ENCODE measurements around the gene EPHA3.
A peak's percentile ranks its signal among the peaks of the same experiment; 100 is the strongest.

Gene EPHA3

DNA sequence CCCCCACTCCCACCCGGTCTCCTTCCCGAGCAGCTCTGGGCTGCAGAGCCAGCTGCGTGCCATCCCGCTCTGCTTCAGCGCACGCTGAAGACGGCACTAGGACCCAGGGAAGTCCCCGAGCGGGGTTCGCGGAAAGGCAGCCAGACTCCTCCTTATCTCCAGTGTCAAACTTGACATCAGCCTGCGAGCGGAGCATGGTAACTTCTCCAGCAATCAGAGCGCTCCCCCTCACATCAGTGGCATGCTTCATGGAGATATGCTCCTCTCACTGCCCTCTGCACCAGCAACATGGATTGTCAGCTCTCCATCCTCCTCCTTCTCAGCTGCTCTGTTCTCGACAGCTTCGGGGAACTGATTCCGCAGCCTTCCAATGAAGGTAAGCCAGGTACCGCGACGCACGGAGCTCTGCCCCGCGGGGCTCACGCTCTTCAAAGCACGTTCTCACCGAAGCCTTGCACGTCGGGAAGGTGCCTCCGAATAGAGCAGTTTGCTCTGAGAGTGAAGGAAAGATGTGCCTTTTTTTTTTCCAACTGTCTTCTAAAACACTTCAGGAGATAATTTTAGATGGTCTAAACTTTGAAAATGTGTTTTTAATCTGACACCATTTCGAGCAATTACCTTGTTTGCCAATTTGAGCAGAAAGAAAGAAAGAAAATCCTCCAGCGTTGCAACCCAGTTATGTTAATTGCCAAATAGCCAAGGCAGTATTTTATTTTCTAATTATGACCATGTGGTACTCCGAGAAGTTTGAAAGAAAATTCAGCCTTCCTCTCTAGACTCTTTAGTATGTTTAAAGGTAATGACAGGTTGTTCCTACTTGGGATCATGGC lies at the start of gene EPHA3:
TSS of gene EPHA3 (plus strand) at position 161 of the 830 bp plus-strand sequence. CDS start at position 289, 128 bp downstream.
- DNase-seq (ENCODE audit: low read depth, low spot score), result peak; percentile 64

DNA sequence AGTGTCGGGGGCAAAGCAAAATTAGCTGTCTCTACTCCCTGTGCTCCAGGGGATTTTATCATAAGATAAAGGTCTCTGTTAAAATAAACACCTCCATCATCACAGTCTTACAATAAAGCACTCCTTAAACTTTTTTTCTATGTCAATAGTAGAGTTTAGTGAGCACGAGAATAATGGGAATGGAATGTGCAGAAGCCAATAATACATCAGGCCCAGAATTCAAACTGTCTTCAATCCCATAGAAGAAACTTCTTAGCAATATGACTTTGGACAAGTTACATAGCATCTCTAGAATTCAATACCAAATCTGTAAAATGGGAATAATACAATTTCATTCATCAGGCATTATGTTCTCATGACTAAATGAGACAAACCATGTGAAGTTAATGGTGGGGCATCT lies 49.0 kb upstream of the EPHA3 start:
- DNase-seq (ENCODE audit: low read depth, low spot score), result no peak

DNA sequence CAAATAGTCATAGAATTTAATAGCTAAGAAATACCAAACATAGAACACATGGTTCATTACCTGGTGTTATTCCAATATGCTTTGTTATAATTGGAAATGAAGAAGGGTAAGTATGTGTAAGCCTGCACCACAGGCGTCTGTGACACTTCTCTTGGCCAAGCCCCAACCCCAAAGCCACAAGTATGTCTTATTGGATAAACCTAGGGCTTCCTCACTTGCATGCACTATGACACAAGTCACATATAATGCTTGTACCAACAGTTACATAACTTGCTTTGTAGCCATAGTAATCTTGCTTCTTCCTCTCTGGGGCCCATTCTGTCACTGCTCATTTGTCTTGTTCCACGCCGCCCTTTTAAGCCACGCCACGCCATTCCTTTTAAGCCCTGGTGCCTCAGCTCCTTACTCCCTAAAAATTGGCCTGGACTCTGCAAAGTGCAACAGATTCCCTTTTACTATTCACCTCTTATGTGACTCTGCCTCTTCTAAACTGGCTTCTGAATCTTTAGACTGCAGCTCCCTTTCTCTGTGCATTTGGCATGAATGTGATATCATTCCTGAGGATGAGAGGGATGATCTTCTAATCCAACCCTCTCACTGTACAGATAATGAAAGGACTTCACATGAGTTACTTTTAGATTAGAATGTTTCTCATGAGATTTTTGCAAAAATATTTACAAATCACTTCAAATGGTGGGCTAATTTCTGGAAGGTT lies 48.1 kb upstream of the EPHA3 start:
- no peak for DNase-seq (ENCODE audit: low read depth, low spot score)

DNA sequence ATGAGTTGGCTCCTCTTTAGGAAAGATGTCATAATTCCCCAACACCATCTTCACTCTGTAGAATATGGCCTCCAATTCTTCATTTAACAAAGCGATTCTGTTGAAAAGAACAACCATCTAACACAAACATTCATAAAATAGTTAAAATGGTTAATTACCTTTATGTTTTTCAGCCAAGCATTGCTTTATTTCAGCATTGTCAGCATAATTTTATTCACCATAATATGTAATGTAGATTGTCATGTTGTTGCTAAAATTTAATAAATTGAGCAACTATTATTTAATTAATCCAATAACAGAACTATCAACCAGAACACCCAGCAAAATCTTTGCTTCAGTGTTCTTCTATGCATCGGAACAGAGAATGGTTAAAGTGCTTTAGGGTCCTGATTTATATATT lies 46.2 kb upstream of the EPHA3 start:
- DNase-seq (ENCODE audit: low read depth, low spot score), result no peak

DNA sequence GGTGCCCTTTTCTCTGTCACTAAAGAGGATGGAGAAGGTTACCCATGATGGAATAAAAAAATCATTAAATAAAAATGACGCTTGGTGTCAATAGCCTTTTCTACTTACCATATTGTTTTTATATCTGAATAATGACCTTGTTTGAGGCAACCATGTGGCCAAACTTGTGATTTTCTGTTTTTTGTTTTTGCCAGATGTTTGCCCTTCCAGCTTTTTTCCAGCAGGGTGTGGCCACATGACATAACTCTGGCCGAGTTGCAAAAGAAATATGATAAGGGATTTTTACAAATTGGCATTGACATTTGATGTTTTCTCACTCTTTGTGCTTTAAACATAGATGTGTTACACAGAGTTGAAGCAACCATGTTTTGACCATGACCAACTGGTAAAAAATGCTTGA lies 39.7 kb upstream of the EPHA3 start:
- DNase-seq (ENCODE audit: low read depth, low spot score), result no peak

DNA sequence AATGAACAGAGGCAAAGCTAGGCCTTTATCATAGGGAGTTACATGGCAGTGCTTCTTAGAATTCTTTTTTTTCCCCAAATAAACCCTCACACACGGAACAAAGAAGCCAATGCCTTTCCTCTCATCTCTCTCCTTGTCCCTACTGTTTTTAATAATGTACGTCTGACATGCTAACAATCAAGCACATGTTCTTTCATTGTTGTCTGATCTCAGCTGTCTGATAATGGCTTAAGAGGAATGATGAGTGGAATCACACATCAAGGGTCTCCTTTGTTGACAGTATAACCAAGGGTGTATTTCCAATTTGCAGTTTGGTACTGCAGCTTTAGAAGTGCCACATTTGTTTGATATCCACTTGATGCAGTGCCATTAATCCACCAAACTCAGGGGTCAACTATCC lies 34.8 kb upstream of the EPHA3 start:
- no peak for DNase-seq (ENCODE audit: low read depth, low spot score)

DNA sequence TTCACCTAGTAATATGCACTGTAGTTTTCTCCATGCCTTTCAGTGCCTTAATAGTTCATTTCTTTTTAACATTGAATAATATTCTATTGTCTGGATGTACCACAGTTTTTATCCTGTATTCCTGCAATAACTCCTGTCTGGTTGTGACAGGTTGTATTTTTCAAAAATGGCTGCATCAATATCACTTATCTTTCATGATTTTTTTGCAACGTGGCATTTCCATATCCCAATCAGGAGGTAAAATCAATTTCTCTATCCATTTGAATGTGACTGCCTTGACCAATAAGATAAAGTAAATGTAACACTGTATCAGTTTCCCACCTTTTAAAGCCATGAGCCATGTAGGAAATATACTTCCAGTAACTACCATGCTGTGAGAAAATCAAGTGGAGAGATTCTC lies 27.5 kb upstream of the EPHA3 start:
- DNase-seq (ENCODE audit: low read depth, low spot score), result no peak

DNA sequence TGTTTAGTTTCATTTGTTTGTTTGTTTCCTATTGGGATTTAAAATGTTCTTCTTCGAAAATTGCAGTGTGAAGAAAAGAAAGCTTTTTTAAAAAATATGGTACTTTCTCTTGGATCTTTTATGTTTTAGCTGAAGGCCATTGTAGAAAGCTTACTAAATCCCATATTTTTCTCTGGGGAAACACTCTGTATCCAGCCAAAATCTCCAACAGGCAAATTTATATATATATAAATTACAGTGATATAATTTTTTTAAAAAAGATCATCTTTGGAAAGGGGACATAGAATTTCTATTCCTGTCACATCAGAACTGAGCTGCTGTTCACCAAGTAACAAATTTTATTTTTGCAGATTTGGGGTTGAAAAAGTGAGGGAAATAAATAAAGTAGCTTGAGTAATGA lies 19.6 kb upstream of the EPHA3 start:
- DNase-seq (ENCODE audit: low read depth, low spot score), result no peak

DNA sequence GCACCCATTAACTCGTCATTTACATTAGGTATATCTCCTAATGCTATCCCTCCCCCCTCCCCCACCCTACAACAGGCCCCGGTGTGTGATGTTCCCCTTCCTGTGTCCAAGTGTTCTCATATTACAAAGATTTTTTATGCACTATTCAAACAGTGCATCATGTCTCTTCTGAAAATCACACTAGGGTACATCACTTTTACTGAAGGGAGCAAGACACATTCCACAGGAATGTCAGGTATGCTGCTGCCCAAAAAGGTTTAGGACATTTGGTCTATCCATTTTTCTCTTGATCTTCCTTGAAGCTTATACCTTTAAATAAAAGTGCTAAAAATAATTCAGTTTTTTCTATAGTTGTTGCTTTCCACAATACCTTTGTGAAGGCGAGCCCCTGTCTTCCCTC lies 9.2 kb upstream of the EPHA3 start:
- no peak for DNase-seq (ENCODE audit: low read depth, low spot score)

DNA sequence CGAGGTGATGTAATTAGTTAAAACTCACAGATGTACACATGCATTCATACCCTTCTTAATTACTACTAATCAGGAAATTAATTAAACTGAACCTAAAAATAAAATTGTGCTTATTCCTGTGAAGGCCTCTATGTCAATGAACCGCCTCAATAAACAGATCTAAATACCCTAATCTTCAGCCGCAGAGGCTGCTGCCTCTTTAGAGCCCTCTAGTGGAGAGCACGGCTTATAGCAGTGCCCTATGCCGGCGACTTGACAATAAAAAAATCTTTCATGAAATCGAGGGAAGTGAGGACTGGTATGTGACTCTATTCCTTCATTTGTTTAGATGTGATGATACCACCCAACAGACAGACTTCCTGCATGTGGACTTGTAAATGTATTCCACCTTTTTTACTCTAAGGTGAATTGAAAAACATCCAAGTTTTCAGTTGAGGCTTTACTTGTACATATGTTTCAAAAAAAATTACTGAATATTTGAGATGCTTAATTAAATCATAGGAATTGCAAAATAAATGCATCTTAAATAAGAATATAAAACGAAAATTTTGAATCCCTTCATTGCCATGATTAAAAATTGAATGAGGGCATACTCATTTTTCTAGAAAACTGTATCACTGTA lies 8.3 kb upstream of the EPHA3 start:
- no peak for DNase-seq (ENCODE audit: low read depth, low spot score)

DNA sequence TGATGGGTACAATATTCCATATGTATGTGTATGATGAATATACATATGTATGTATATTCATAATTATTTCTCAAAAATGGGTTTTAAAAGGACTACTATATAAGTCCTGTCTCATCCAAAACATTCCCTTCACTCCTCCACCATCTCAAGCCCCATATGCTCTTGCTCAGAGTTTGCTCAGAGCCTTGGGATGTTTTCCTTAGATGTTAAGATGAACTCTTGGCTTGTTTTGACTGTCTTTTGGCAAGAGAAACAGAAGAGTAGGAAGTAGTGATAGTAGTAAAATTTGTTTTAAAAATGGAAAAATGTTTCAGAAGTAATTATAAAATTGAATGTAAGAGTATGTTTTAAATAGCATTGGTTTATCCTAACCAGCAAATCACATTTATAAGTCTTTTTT lies 6.2 kb upstream of the EPHA3 start:
- no peak for DNase-seq (ENCODE audit: low read depth, low spot score)

DNA sequence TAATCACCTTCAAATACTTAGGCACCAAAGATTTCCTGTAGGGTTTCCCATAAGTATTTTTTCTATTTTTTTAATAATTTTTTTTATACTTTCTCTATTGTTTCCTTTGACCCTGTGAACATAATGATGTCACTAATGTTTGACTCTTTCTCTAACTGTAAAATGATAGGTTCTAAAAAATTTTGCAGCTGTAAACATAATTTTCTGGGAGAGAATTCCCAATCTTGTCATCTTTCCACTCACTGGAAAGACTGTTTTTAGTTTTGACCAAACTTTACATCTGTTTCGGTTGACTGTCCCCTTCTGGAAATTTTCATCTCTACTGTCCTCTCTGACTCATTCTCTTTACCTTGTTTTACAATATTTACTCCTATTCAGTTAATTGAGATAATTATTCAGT lies 5.5 kb upstream of the EPHA3 start:
- DNase-seq (ENCODE audit: low read depth, low spot score), result no peak

DNA sequence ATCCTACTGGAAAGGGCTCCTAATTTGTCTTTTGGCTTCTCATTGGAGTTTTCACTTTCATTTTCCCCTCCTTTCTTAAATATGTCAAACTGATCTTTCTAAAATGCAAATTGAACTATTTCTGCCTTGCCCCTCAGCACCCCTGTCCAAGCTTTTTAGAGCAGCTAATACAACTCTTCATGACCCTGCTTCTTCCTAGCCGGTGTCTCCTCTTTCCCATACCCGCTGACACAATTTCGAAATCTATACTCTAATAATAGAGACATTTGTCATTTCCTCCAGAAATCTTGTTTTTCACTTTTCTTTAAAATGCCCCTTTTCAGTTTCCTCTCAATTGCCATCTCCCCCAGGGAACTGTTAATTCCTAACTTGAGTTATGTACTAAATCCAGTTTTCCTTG lies 2.9 kb upstream of the EPHA3 start:
- DNase-seq (ENCODE audit: low read depth, low spot score), result no peak

DNA sequence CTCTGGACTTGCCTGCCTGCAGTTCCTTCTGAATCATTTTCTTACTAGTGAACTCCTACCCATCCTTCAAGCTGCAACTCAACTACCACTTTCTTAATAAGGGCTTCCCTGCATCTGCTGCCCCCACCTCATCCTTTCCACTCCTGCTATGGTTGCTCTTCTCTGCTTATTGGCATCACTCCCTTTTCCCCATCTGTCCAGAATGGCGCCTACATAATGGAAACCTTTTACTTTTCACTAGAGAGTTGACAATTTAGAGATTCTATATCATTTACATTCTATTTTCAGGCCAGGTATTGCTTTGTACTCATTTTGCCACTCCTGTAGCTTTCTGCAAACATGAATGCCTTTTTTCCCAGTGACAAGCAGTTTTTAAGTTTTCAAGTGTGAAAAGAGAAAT lies 1.9 kb upstream of the EPHA3 start:
- no peak for DNase-seq (ENCODE audit: low read depth, low spot score)

DNA sequence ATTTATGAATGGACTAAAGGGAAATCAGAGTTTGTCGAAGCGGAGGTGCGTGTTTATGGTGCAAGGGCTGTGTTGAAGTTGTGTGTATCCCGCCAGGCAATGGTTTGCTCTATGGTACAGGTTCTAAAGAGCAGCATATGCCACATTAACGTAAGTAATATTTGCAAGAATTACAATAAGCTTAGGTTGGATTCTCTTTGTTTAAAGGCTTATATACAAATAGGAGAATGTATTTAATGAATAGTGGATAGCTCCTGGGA lies 800 bp downstream of the EPHA3 start:
- no peak for DNase-seq (ENCODE audit: low read depth, low spot score)

DNA sequence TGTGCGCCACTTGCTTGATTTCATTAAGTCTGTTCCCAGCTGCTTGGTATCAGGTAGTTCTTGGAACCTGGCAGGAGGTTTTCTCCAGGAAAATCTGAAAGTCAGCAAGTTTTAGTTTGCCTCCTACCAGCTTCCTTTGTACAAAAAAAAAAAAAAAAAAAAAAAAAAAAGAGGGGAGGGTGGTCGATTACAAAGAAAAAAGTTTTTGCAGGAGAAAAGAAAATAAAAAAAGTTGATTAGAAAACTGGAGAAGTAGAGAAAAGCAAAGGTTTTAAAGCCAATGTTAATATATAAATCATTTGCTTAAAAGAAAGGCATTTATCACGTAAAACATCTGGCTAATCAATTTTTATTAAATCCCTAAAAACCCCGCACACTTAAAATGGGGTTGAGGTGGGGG lies 5.9 kb downstream of the EPHA3 start:
- no peak for DNase-seq (ENCODE audit: low read depth, low spot score)

DNA sequence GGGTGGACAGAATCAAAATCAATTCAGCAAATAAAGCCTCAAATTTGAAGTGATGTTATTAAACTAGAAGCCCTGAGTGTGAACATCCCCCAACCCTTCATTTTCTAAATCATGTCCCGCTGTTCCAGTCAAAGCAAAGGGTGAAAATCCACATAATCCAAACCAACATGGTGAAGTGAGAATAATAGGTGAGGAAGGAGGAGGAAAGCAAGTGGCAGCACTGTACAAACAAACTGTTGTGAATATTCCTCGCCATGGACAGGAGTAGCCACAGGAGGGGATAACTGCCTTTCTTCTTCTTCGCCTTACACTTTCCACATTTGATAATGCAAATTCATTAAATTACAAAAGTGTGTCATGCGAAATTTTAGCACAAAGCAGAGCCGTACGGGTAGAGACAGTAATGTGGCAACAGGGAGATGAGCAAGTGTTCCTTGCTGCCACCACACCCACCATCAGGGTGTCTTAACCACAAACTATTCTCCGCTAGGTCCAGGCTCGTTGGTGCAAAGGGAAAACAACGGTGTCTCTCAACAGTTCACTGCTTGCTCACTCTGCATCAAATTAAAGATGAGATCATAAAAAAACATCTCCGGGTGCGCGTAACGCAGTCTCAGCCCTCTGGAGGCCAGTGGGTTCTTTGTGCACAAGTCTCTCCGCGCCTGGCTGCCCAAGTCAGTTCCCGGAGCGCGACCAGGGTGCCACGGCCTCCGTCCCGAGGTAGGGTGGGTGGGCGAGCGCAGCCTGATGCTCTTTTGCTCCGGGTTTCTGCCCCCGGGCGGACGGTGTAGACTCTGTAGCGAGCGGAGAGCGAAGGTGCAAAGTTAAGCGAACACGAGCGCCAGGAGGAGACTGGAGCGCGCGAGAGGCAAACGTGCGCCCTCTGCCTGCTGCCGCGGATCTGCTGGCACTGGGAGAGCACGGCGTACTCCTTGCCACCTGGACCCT lies 6.7 kb downstream of the EPHA3 start:
- peak; percentile 57 for DNase-seq (ENCODE audit: low read depth, low spot score)

DNA sequence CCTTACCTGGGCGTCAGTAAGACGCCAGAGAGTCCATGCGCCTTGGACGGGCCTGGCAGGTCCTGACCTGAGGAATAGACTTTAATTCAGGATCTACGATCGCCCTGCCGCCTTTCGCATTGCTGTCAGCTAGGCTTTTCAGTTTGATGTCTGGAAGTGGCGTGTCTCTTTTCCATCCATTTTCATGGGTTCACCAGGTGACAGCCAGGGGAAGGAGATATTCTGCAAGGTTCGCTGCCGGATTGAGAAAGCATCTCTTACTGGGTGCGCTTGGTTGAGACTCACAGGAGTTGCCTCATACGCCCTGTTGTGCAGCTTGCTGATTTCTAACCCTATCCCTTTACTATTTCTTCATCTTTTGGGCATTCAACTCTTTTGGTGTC lies 7.4 kb downstream of the EPHA3 start:
- DNase-seq (ENCODE audit: low read depth, low spot score), result no peak

DNA sequence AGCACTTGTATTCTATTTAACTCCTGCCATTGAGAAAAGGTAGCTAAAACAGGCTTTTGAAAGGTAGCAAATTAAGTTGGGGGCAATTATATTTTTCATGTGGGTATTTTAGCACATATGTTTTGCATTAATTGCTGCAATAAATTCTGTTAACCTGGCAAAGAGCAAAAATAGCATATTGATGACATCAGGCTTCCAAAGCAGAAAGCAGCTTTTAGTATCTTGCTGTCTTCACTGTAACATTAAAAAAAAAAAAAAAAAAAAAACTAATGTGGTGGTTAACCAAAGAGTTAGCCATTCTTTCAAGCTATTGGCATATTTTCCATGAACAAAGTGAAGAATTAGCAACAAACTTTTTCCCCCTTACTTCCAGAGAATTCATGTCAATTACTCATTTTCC lies 9.1 kb downstream of the EPHA3 start:
- DNase-seq (ENCODE audit: low read depth, low spot score), result no peak

DNA sequence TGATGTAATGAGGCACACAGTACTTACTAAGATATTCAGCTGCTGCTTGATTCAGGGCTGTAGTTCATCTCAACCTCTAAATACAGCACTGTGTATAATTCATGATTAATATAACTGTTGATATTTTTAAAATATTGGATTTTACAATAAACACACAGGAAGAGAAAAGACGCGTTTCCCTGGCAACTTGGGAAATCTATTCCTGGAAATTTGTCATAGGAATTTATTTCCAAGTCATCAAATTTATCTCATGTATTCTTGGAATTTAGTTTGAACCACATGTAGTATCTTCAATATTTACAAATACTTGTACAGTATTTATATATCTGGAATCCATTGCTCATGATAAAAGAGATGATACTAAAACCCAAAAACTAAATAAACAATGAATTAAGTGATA lies 30.6 kb downstream of the EPHA3 start:
- no peak for DNase-seq (ENCODE audit: low read depth, low spot score)

DNA sequence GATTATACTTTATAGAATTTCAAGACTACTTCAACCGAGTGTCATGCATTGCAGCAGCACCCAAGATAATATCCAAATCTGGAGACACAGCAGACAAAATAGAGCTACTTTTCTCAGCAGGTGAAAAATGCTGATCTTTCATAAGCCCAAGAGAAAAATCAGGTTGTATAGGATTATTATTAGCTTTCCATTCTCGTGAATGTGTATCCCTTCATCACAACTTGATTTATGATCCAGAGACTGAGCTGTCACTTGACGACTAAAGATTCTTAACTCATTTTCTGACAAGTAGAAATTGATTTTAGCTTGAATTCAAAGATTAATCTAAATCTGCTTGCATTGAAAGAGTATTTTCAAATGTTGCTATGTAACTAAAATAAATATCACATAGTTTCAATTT lies 32.4 kb downstream of the EPHA3 start:
- DNase-seq (ENCODE audit: low read depth, low spot score), result no peak

DNA sequence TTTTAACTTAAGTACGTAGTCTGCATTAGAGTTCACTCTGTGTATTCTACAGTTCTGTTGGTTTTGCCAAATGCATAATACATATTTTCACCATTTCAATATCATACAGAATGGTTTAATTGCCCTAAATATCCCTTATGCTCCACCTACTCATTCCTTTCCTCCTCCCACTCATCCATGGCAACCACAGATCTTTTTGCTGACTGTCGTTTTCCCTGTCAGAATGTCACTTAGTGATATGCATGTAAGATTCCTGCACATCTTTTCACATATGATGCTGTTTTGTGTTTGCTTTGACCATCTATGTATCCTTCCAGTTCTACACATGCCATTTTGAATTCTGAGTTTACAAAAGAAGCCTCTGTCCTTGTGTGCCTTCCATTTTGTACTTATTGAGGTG lies 36.7 kb downstream of the EPHA3 start:
- DNase-seq (ENCODE audit: low read depth, low spot score), result no peak

Measured in iPS DF 19.7 (cell line).